Erythroblast (primary cell): ENCODE measurements around the gene ZNF816.
"Not testable (repeated sequence)": the region's sequence is repeated elsewhere in the genome, so short reads cannot be mapped to it uniquely, and the experiment has no call there.

Source experiments
- GATA1 ChIP-seq: IDR thresholded peaks from 2 replicates; pipeline ENCODE4 v1.6.1; 2011; ENCODE audit warnings: low read depth, mild to moderate bottlenecking, control low read depth, low read length, moderate library complexity
- POLR2A ChIP-seq: IDR thresholded peaks from 2 replicates; pipeline ENCODE4 v1.6.1; 2011; ENCODE audit warnings: mild to moderate bottlenecking, low read length

GRCh38 chr19:52924641-52925040, 38.0 kb downstream of the ZNF816 start:
- not testable (repeated sequence) for TF ChIP-seq POLR2A, GATA1
